Ureter (tissue), 1 donor: ENCODE data around the gene PTPN11. TPM values are rescaled to one million over a fixed set of nuclear protein-coding genes. Genes with fewer than 3 reads are reported as not detected.
"Not testable (repeated sequence)": the region's sequence is repeated elsewhere in the genome, so short reads cannot be mapped to it uniquely, and the experiment has no call there.

Source experiments
- DNase-seq: peaks from one replicate; pipeline ENCODE4 v3.0.0-alpha.2; 2020; ENCODE audit warnings: low spot score
- total RNA-seq: library from RNA; stranded (reverse); gene quantifications from one replicate; pipeline ENCODE4 v1.2.4, GENCODE V29; 2023
- donor health status: DM: yes; HTN: yes; CAD: no.

PTPN11 gene
- total RNA-seq, 1 donor from 2014 or later, result 108 TPM

- DNase-seq, result not testable (repeated sequence)
Observed at GRCh38 chr12:112448165-112448564, 29.4 kb downstream of the PTPN11 start.

DNA sequence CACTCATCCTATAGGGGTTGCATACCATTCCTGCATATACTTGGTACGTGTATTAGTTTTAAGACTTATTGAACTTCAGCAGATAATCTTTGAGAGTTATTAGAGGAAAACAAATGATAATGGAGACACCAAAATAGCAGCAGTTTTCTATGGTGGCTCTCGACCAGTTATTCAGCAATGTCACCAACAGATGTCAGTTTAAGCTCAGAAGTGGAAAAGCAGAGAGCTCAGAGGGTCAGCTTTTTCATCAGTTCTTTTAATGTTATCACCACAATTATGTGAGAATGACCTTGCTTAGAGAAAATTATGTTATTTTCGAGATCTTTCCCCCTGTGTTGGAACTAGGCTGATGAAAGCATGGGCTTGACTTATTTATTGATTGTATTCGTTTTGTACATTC, 32.0 kb downstream of the PTPN11 start:
- DNase-seq, result no peak

- no peak for DNase-seq
Observed at GRCh38 chr12:112456029-112456428, 37.3 kb downstream of the PTPN11 start.

GRCh38 chr12:112457142-112457541, 38.4 kb downstream of the PTPN11 start:
- DNase-seq, result not testable (repeated sequence)

DNA sequence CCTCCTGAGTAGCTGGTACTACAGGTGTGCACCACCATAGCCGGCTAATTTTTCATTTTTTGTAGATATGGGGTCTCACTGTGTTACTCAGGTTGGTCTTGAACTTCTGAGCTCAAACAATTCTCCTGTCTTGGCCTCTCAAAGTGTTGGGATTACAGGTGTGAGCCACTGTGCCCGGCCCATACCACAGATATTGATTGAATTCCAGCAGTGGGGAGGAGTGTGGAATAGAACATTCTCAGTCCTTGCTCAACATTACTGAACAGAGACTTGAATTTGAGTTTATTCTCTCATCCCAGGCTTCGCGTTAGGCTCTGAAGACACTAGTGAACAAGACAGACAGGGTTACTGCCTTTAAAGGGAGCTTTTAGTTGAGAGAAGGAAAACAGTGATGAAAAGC, 39.6 kb downstream of the PTPN11 start:
- no peak for DNase-seq

GRCh38 chr12:112458751-112459150, 40.0 kb downstream of the PTPN11 start:
- DNase-seq, result no peak

GRCh38 chr12:112463478-112463877, 44.7 kb downstream of the PTPN11 start:
- no peak for DNase-seq

DNA sequence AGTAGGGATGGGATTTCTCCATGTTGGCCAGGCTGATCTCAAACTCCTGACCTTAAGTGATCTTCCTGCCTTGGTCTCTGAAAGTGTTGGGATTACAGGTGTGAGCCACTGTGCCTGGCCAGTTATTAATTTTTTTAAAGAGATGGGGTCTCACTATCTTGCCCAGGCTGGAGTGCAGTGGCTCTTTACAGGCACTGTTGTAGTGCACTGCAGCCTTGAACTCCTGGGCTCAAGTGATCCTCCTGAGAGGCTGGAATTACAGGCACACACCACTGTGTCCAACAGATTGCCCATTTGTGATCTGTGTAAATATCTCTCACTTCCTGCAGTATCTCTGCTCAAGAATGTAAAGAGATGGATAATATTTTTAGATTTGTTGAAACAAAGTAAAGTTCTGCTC, 45.9 kb downstream of the PTPN11 start:
- DNase-seq, result no peak

- no peak for DNase-seq
Observed at GRCh38 chr12:112466011-112466422, 47.3 kb downstream of the PTPN11 start.

DNA sequence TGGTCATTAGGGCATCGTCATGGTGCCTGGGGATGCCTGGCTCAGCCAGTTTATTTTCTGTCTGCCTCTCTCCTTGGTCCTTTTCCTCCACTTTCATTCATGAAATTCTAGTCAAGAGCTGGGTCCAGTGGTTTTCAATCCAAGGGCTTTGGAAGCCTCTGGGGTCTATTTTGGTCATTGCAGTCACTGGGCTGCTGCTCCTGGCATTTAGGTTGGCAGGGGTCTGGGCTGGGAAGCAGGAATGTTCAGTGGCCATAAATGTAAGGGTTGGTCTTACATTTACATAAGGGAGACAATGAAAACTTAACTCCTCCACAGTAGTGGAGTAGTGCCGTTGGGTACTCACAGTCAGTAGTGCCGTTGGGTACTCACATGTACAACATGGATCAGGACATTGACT, 48.1 kb downstream of the PTPN11 start:
- DNase-seq, result no peak

DNA sequence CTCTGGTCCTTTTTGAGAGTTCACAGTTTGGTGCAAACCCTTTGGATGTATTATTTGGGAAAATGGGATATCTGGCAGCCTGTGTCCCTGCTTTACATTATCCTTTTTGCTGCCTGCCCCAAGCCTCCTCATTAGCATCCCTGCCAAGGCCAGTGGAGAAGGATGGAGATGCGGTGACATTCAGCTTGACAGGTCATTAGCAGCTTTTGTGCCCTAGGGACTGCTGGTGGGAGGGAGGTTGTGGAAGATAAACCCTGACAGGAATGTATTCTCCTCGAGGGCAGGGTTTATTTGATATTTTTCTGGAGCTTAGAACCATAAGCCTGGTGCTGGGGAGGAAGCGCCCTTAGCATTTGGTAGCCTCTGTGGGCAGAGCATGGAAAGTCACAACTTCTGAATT, 49.3 kb downstream of the PTPN11 start:
- no peak for DNase-seq

- DNase-seq, result no peak
Observed at GRCh38 chr12:112473056-112473455, 54.3 kb downstream of the PTPN11 start.

GRCh38 chr12:112479413-112479812, 60.7 kb downstream of the PTPN11 start:
- DNase-seq, result no peak

- DNase-seq, result no peak
Observed at GRCh38 chr12:112480931-112481330, 62.2 kb downstream of the PTPN11 start.

DNA sequence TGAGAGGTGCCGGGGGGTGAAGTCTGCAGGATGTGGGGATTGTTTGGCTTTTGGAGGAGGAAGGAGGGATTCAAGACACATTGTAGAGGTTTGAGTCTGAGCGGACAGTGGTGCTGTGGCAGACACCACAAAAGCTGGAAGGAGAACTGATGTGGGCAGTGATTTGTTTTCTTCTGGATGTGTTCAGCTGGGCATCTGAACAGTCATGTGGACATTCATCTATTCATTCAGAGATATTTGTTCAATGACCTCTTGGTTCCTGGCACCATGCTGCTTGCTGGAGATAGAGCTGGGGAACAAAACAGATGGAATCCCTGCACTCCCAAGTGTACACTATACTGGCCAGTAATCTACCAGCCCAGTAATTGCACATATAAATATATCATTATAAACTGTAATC, 64.0 kb downstream of the PTPN11 start:
- DNase-seq, result no peak

DNA sequence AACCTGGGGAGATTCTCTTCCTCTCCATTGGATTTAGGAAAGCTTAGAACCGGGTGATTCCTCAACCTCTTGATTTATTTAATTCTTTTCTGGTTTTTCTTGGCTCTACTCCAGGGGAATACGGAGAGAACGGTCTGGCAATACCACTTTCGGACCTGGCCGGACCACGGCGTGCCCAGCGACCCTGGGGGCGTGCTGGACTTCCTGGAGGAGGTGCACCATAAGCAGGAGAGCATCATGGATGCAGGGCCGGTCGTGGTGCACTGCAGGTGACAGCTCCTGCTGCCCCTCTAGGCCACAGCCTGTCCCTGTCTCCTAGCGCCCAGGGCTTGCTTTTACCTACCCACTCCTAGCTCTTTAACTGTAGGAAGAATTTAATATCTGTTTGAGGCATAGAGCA, 67.6 kb downstream of the PTPN11 start:
- DNase-seq, result no peak

- DNase-seq, result no peak
Observed at GRCh38 chr12:112488257-112488876, 69.6 kb downstream of the PTPN11 start.

GRCh38 chr12:112489456-112489855, 70.7 kb downstream of the PTPN11 start:
- DNase-seq, result no peak

- DNase-seq, result no peak
Observed at GRCh38 chr12:112496496-112496895, 77.7 kb downstream of the PTPN11 start.

DNA sequence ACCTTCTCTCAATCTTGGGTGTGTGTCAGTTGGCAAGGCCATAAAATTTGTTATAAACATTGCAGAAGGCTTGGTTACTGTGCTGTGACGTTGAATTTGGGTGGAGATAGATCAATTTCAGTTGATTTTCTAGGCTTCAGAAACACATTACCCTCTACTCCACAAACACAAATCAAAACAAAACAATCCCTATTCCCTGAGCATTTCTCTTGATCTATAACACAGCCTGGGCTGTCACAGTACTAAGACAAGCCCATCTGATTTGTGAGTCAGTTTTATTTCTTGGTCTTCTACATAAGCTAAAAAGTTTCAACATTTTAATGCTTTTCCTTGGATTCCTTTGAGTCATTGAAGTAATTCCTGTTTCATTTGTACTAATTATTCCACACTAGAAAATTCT, 79.8 kb downstream of the PTPN11 start:
- no peak for DNase-seq

DNA sequence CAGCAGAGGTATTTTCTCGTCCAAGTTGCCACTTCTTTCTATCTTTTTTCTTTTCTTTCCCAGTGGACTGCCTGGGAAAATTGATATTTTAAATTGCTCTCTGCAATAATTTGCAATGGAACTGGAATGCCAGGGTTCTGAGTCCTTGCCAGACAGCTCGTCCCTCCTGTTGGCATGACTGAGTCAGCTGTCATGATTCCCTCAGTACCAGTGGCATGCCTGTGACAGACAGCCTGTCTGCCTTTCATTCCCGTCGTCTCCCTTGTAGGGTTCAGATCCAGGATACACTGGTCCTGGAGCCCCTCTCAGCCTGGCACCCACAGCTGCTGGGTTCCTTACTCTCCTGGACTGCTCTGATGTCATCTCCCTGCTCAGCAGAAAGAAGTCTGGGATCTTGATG, 84.8 kb downstream of the PTPN11 start:
- no peak for DNase-seq

- DNase-seq, result no peak
Observed at GRCh38 chr12:112506513-112507166, 87.9 kb downstream of the PTPN11 start.

- no peak for DNase-seq
Observed at GRCh38 chr12:112513471-112513870, 94.7 kb downstream of the PTPN11 start.

DNA sequence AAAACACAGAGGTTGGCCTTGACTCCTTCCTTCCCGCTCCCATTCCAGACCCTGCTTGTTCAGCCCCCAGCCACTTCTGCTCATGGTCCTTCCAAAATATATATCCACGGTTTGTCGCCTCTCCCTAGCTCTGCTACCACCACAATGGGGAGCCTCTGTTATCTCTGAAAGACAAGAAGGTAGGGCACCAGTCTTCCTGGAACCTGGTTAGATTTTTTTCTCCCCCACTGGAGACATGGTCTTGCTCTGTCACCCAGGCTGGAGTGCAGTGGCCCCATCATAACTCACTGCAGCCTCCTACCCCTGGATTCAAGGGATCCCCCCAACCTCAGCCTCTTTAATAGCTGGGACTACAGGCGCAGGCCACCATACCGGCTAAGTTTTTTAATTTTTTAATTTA, 95.7 kb downstream of the PTPN11 start:
- no peak for DNase-seq
